ENCODE data around the gene APLP1.
"Not testable (repeated sequence)": the region's sequence is repeated elsewhere in the genome, so short reads cannot be mapped to it uniquely, and the experiment has no call there.

The APLP1 gene

GRCh38 chr19:35904311-35905068 lies 36.1 kb downstream of the APLP1 start:
- DNase-seq (ENCODE audit: low spot score), result no peak

- DNase-seq (ENCODE audit: low spot score), result no peak
These were observed 36.9 kb downstream of the APLP1 start for GRCh38 chr19:35905178-35905727.

GRCh38 chr19:35907377-35907745 lies 39.0 kb downstream of the APLP1 start:
- no peak for DNase-seq (ENCODE audit: low spot score)

- DNase-seq (ENCODE audit: low spot score), result no peak
These were observed 39.7 kb downstream of the APLP1 start, which contains the start of gene TYROBP for GRCh38 chr19:35908010-35908441. TYROBP (minus strand) TSS chr19:35908295; CDS start chr19:35908228, 67 bp downstream.

GRCh38 chr19:35908973-35909683 lies 40.8 kb downstream of the APLP1 start:
- DNase-seq (ENCODE audit: low spot score), result peak; percentile 83

- DNase-seq (ENCODE audit: low spot score), result no peak
These were observed 41.3 kb downstream of the APLP1 start for GRCh38 chr19:35909684-35910035.

GRCh38 chr19:35910355-35910754 lies 42.0 kb downstream of the APLP1 start:
- not testable (repeated sequence) for DNase-seq (ENCODE audit: low spot score)

GRCh38 chr19:35911173-35911572 lies 42.8 kb downstream of the APLP1 start:
- DNase-seq (ENCODE audit: low spot score), result no peak

GRCh38 chr19:35911790-35912189 lies 43.4 kb downstream of the APLP1 start:
- no peak for DNase-seq (ENCODE audit: low spot score)

GRCh38 chr19:35913589-35913988 lies 45.2 kb downstream of the APLP1 start:
- DNase-seq (ENCODE audit: low spot score), result no peak

GRCh38 chr19:35915443-35915842 lies 47.1 kb downstream of the APLP1 start:
- no peak for DNase-seq (ENCODE audit: low spot score)

GRCh38 chr19:35919306-35919705 lies 50.9 kb downstream of the APLP1 start:
- no peak for DNase-seq (ENCODE audit: low spot score)

GRCh38 chr19:35921012-35921411 lies 52.6 kb downstream of the APLP1 start:
- no peak for DNase-seq (ENCODE audit: low spot score)

- no peak for DNase-seq (ENCODE audit: low spot score)
These were observed 57.1 kb downstream of the APLP1 start for GRCh38 chr19:35925501-35925900.

- no peak for DNase-seq (ENCODE audit: low spot score)
These were observed 60.1 kb downstream of the APLP1 start for GRCh38 chr19:35928507-35928906.

Measured in pons (tissue), 1 donor.